Loucy (cell line): ENCODE data around the gene BMP6.

Experiments used
- H2AFZ ChIP-seq: fragments of 200-600 bp; sonication (generic); 2 replicates; pipeline ENCODE4 v1.6.0; 2016; ENCODE audit warnings: antibody characterized with exemption, mild to moderate bottlenecking, low read length, moderate library complexity
- H3F3A ChIP-seq: fragments of 200-600 bp; 2 replicates; pipeline ENCODE4 v1.6.0; 2016; ENCODE audit warnings: antibody characterized with exemption, low read depth, mild to moderate bottlenecking
- H3K27me3 ChIP-seq: fragments of 200-600 bp; sonication (generic); 2 replicates; pipeline ENCODE4 v1.6.1; 2014; ENCODE audit warnings: low read length, mild to moderate bottlenecking; ENCODE audit not compliant: insufficient read depth, poor library complexity, severe bottlenecking
- H3K36me3 ChIP-seq: fragments of 200-600 bp; sonication (generic); 2 replicates; pipeline ENCODE4 v1.6.1; 2016; ENCODE audit warnings: low read length; ENCODE audit not compliant: insufficient read depth
- H3K4me1 ChIP-seq: fragments of 200-600 bp; sonication (generic); 2 replicates; pipeline ENCODE4 v1.5.1; 2014; ENCODE audit warnings: low read length, mild to moderate bottlenecking; ENCODE audit not compliant: insufficient read depth, poor library complexity, severe bottlenecking
- H3K4me2 ChIP-seq: fragments of 200-600 bp; sonication (generic); 2 replicates; pipeline ENCODE4 v1.6.0; 2014; ENCODE audit warnings: antibody characterized with exemption, low read length, low read depth, mild to moderate bottlenecking; ENCODE audit not compliant: poor library complexity, severe bottlenecking
- H3K4me3 ChIP-seq: fragments of 200-600 bp; sonication (generic); 2 replicates; pipeline ENCODE4 v1.5.1; 2014; ENCODE audit warnings: low read length, mild to moderate bottlenecking, mixed read lengths; ENCODE audit not compliant: poor library complexity, severe bottlenecking
- H3K79me2 ChIP-seq: fragments of 200-600 bp; sonication (generic); 2 replicates; pipeline ENCODE4 v1.6.1; 2014; ENCODE audit warnings: low read length; ENCODE audit not compliant: insufficient read depth
- H3K9ac ChIP-seq: fragments of 200-600 bp; sonication (generic); 2 replicates; pipeline ENCODE4 v1.6.0; 2014; ENCODE audit warnings: mild to moderate bottlenecking, low read depth, low read length, moderate library complexity; ENCODE audit not compliant: poor library complexity, severe bottlenecking
- H3K9me2 ChIP-seq: fragments of 200-600 bp; sonication (generic); replicated peaks from 2 replicates; pipeline ENCODE4 v1.6.1; 2016; ENCODE audit warnings: low read depth, low read length, mixed read lengths
- H3K9me3 ChIP-seq: fragments of 200-600 bp; sonication (generic); 2 replicates; pipeline ENCODE4 v1.6.1; 2014; ENCODE audit warnings: mild to moderate bottlenecking, antibody characterized with exemption, low read length, low read depth; ENCODE audit not compliant: insufficient read depth
- H4K20me1 ChIP-seq: fragments of 200-600 bp; sonication (generic); 2 replicates; pipeline ENCODE4 v1.6.0; 2014; ENCODE audit warnings: antibody characterized with exemption, low read length, mild to moderate bottlenecking; ENCODE audit not compliant: insufficient read depth, poor library complexity, severe bottlenecking
- EZH2phosphoT487 ChIP-seq: fragments of 200-600 bp; IDR thresholded peaks from 2 replicates; pipeline ENCODE4 v1.6.1; 2018; ENCODE audit warnings: antibody characterized with exemption, mild to moderate bottlenecking, moderate library complexity, borderline replicate concordance
- TF ChIP-seq, protein P1 (sequence below): fragments of 200-600 bp; sonication (generic); conservative IDR thresholded peaks from 2 replicates; pipeline ENCODE4 v1.5.1; 2014; ENCODE audit warnings: mild to moderate bottlenecking, antibody characterized with exemption, low read length

BMP6 gene

DNA sequence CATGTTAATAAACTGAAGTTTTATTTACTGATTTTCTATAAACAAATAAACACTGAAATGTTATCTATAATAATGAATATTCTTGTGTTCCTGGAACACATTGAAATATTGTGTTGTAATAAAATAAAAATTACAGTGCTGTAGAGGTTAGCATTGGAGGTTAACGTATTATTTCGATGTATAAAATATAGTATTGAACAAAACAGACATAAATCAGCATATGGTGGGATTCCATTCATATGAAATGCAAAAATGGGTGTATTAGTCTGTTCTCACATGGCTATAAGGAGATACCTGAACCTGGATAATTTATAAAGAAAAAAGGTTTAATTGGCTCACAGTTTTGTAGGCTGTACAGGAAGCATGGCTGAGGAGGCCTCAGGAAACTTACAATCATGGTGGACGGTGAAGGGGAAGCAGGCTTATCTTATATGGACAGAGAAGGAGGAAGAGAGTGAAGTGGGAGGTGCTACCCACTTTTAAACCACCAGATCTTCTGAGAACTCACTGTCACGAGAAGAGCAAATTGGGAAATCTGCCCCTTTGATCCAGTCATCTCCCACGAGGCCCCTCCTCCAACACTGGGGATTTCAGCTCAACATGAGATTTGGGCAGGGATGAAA lies 24.6 kb upstream of the BMP6 start:
- TF ChIP-seq, protein P1, sequence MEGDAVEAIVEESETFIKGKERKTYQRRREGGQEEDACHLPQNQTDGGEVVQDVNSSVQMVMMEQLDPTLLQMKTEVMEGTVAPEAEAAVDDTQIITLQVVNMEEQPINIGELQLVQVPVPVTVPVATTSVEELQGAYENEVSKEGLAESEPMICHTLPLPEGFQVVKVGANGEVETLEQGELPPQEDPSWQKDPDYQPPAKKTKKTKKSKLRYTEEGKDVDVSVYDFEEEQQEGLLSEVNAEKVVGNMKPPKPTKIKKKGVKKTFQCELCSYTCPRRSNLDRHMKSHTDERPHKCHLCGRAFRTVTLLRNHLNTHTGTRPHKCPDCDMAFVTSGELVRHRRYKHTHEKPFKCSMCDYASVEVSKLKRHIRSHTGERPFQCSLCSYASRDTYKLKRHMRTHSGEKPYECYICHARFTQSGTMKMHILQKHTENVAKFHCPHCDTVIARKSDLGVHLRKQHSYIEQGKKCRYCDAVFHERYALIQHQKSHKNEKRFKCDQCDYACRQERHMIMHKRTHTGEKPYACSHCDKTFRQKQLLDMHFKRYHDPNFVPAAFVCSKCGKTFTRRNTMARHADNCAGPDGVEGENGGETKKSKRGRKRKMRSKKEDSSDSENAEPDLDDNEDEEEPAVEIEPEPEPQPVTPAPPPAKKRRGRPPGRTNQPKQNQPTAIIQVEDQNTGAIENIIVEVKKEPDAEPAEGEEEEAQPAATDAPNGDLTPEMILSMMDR: no peak
- TF ChIP-seq EZH2phosphoT487: no peak
- Histone ChIP-seq H3K4me2 (no peak overlapping the region), H3K27me3 (no peaks in the 10 kb centered on the region), H3K9me2 (no peaks in the 10 kb centered on the region), H3F3A (no peaks in the 10 kb centered on the region), H3K9ac (no peak overlapping the region), H3K79me2 (no peaks in the 10 kb centered on the region), H3K4me1 (no peaks in the 10 kb centered on the region), H3K9me3 (no peaks in the 10 kb centered on the region), H2AFZ (no peak overlapping the region), H4K20me1 (no peaks in the 10 kb centered on the region), H3K36me3 (no peaks in the 10 kb centered on the region), H3K4me3 (no peak overlapping the region)

DNA sequence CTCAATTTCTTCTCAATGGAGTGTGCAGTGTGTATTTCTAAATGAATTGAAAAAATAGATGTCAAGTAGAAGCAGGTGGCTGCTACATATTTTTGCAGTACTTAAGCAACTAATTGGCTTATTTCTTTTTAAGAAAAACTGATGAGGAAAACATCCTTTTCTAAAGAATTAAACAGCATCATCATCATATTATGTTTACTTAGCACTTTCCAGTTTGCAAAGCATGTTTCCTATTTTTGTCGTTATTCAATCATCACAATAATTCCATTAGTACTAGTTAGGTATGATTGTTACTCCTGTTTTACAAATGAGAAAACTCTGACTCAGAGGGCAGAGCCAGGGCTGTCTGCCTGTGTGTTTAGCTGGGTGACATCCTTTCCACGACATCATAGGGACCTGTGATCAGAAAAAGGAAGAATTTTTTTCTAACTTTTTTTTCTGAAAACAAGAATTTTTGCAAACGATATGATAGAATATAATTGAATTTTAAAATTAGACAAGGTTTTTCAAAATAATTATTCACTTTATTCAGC lies 22.7 kb upstream of the BMP6 start:
- no peaks in the 10 kb centered on the region for H3K4me1 ChIP-seq
- H2AFZ ChIP-seq: no peak overlapping the region
- no peaks in the 10 kb centered on the region for H3F3A ChIP-seq
- H3K9me3 ChIP-seq: no peaks in the 10 kb centered on the region
- H3K79me2 ChIP-seq: no peaks in the 10 kb centered on the region
- H3K27me3 ChIP-seq: no peaks in the 10 kb centered on the region
- H3K36me3 ChIP-seq: no peaks in the 10 kb centered on the region
- H3K9me2 ChIP-seq: no peaks in the 10 kb centered on the region
- TF ChIP-seq EZH2phosphoT487: no peak
- TF ChIP-seq, protein P1: no peak
- no peaks in the 10 kb centered on the region for H4K20me1 ChIP-seq
- no peak overlapping the region for H3K4me3 ChIP-seq
- H3K9ac ChIP-seq: no peak overlapping the region
- no peak overlapping the region for H3K4me2 ChIP-seq

DNA sequence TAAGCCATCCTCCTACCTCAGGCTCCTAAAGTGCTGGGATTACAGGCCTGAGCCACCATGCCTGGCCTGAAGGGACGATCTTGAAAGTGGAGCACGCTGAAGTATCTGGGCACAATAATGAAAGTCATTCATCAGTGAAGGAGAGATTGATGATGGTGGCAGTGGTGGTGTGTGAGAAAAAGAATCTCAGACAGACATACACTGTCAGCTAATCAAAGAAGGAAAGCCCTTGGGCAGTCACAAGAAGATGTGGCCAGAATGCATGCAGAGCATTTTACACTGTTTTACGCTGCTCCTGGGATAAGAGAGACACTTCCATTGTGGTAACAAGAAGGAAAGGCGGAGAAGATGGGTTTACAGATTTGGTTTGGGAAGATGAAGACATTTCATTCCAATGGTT lies 20.4 kb upstream of the BMP6 start:
- Histone ChIP-seq H3F3A (no peaks in the 10 kb centered on the region), H3K9ac (no peak overlapping the region), H3K4me1 (no peaks in the 10 kb centered on the region), H4K20me1 (no peaks in the 10 kb centered on the region), H3K9me2 (no peaks in the 10 kb centered on the region), H3K4me2 (no peak overlapping the region), H3K79me2 (no peaks in the 10 kb centered on the region), H2AFZ (no peak overlapping the region), H3K36me3 (no peaks in the 10 kb centered on the region), H3K4me3 (no peak overlapping the region), H3K27me3 (no peaks in the 10 kb centered on the region), H3K9me3 (no peaks in the 10 kb centered on the region)
- TF ChIP-seq EZH2phosphoT487: no peak
- TF ChIP-seq, protein P1: no peak
